Upper lobe of left lung (tissue), 4 donors: Measurements from ENCODE around the gene EPHB4.

Source experiments
- CTCF ChIP-seq, 6 experiments: fragments of 450-650 bp in 4 of 6; fragments of 200-600 bp in 2 of 6; sonication (generic) in 2 of 6; IDR thresholded peaks; one replicate each; pipeline ENCODE4 v1.5.1; 2016 to 2019; ENCODE audit warnings: antibody characterized with exemption in 6 of 6
- POLR2AphosphoS5 ChIP-seq, 2 donors: sonication (generic); formaldehyde crosslinking; IDR thresholded peaks; one replicate each; pipeline ENCODE4 v1.5.1; 2017; ENCODE audit warnings: antibody characterized with exemption in 2 of 2

DNA sequence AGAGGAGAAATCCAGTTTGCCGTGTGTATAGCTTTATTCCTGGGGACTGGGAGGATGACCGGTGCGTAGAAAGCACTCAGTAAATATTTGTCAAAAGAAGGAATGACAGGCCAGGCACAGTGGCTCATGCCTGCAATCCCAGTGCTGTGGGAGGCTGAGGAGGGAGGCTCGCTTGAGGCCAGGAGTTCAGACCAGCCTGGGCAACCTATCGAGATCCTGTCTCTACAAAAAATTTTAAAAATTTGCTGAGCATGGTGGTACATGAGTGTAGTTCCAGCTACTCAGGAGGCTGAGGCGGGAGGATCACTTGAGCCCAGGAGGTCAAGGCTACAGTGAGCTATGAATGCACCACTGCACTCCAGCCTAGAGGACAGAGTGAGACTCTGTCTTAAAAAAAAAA, 15.8 kb downstream of the EPHB4 start:
- TF ChIP-seq CTCF (IDR thresholded peaks at IDR 0.05) (no peak), POLR2AphosphoS5 (IDR thresholded peaks at IDR 0.05) (no peak)
